ENCODE measurements around the gene FABP3. TPM values are rescaled to one million over a fixed set of nuclear protein-coding genes. Genes with fewer than 3 reads are reported as not detected.

Gene FABP3
- total RNA-seq, 1 donor from 2014 or later: 21.7 TPM

DNA sequence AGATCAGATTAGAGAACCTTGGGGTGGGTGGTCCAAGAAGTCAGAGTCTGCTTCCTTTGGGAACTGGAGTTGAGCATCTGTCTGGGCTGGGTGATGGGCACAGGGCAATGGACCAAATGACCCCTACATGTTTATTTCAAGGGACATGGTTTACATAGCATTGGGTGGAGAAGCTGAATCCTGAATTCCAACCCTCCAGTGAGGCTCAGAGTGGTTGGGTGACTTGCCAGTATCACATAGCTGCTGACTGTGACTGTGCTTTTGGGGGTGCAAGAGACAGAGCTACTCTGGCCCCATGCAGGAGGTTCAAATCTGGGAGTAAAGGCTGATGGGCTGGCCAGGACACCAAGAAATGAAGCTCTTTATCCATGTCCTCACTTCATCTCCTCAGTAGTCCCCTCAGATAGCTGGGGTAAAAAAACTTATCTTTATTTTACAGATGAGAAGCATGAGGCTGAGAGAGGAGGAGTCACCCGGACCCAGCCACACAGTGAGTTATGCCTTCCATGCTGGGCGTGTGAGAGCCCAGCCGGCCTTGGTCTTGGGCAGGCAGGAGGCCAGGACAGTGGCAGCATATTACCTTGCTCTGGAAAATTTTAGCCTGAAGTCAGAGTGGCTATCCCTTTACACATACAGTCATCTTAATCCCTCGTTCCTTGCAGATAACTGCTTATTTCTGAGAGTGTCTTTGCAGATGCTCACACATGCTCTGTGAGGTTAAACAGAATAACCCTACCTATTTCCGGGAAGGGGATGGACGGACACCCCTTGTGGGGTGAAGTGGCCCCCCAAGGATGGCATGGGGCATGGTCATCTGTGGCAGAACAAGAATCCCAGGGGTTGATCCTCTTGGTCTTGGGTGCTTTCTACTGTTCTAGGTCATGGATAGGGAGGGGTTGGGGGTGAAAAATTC, 37.3 kb upstream of the FABP3 start:
- no peak for TF ChIP-seq CTCF (conservative IDR thresholded peaks at IDR 0.05; ENCODE audit: low read depth, low read length)
- H3K4me3 ChIP-seq (ENCODE audit: low read depth, low read length): no peak overlapping the region
- DNase-seq (ENCODE audit: low read depth): no peak

DNA sequence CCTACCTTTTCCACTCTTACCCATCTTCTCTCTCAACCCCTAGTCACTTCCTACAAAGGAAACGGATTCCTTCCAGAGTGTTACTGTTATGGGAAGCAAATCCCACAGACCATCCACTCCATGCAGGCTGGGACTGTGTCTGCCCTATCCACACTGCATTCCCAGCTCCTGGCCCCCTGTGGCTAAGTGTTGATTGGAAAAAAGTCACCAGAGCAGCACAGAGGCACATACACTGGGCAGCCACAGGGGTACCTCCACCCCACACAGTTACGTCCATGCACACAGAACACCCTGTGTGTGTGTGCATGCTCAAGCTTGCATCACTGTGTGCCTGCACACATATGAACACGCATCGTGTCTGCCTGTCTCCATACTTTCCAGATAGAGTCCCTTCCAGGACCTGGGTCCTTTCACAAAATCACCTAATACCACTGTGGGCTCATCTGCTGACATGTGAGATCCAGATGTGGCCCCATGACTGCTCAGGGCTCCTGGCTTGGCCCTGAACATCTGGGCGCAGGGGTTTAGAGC, 36.0 kb upstream of the FABP3 start:
- H3K4me3 ChIP-seq (ENCODE audit: low read depth, low read length): no peak overlapping the region
- TF ChIP-seq CTCF (conservative IDR thresholded peaks at IDR 0.05; ENCODE audit: low read depth, low read length): no peak
- no peak for DNase-seq (ENCODE audit: low read depth)

DNA sequence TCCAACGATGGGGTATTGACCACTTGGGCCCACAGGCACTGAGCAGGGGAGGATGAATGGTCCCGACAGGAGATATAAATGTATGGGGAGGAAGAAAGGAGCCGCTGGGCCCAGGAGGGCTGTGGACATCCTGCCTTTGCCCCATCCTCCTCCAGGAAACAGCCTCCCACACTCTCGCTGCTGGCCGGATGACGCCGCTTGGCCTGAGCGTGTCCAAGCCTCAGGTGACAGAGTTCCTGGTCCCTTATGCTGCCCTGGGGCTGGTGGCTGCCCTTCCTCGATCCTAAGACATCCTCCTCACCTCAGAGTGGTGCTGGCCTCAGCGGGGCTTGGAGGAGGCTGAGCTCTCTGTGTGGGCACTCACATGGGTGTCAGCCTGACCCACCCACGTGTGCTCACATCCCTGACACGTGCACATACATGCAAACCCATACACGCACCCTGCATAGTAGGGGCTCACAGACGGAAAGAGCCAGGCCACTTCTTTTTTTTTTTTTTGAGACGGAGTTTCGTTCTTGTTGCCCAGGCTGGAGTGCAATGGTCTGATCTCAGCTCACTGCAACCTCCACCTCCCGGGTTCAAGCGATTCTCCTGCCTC, 34.3 kb upstream of the FABP3 start:
- TF ChIP-seq CTCF (conservative IDR thresholded peaks at IDR 0.05; ENCODE audit: low read depth, low read length): no peak
- no peak overlapping the region for H3K4me3 ChIP-seq (ENCODE audit: low read depth, low read length)
- no peak for DNase-seq (ENCODE audit: low read depth)

DNA sequence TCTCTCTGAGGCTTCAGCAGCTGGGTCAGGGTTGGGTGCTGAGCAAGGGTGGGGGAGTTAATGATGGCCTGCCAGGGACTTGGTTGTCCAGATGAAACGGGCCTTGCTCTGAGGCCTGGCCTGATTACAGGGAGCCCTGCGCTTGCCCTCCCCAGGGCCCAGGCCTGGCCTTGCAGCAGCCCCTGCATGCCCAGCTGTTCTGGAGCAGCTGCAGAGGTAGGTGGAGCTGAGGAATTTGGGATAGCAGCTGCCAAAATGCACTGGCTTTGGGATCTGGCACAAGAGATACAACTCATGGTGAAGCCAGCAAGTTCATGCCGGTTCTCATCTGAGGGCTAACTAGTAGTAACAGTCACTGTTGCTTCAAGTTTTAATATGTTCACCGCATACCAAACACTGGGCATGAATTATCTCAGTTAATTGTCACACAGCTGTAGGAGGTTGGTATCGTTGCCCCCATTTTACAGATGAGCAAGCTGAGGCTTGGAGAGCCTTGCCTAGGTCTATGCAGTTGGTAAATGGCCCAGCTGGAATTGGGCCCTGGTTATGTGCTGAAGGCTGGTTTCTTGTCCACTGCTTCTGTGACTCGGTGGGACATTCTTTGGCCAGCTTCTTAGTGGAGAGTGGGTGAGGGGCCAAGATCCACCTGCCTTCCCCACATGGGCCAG, 32.8 kb upstream of the FABP3 start:
- DNase-seq (ENCODE audit: low read depth): no peak
- TF ChIP-seq CTCF (conservative IDR thresholded peaks at IDR 0.05; ENCODE audit: low read depth, low read length): no peak
- H3K4me3 ChIP-seq (ENCODE audit: low read depth, low read length): no peak overlapping the region

GRCh38 chr1:31401241-31401640, 28.4 kb upstream of the FABP3 start:
- DNase-seq (ENCODE audit: low read depth): no peak
- TF ChIP-seq CTCF (conservative IDR thresholded peaks at IDR 0.05; ENCODE audit: low read depth, low read length): peak; percentile 2
- H3K4me3 ChIP-seq (ENCODE audit: low read depth, low read length): no peak overlapping the region

DNA sequence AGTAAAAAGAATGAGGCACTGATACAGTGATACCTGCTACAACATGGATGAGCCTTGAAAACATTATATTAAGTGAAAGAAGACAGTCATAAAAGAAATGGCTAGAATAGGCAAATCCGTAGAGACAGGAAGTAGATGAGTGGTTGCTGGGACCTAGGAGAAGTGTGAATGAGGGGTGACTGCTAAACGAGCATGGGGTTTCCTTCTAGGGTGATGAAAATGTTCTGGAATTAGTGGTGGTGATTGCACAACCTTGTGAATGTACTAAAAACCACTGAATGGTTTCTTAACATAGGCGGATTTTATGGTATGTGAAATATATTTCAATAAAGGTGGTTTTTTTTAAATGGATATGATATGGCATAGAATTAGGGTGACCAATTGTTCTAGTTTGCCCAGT, 27.5 kb upstream of the FABP3 start:
- TF ChIP-seq CTCF (conservative IDR thresholded peaks at IDR 0.05; ENCODE audit: low read depth, low read length): no peak
- DNase-seq (ENCODE audit: low read depth): no peak
- H3K4me3 ChIP-seq (ENCODE audit: low read depth, low read length): no peak overlapping the region

All from epithelial cell of proximal tubule (primary cell).